HCT116 (cell line): ENCODE data around the gene KCTD15.

ENCODE experiments used
- EZH2 ChIP-seq: fragments of 200-600 bp; sonication (generic); IDR thresholded peaks from 2 replicates; pipeline ENCODE4 v1.6.1; 2017; ENCODE audit warnings: antibody characterized with exemption, mixed run types
- FOSL1 ChIP-seq: IDR thresholded peaks from 2 replicates; pipeline ENCODE4 v1.6.1; 2012; ENCODE audit warnings: low read depth
- RAD21 ChIP-seq: IDR thresholded peaks from 2 replicates; pipeline ENCODE4 v1.6.1; 2012; ENCODE audit warnings: low read depth, mild to moderate bottlenecking
- TF ChIP-seq, protein P1 (sequence below), 3 experiments: fragments of 200-600 bp in 1 of 3; sonication (generic) in 1 of 3; IDR thresholded peaks in 2 of 3; conservative IDR thresholded peaks in 1 of 3; 2 replicates each; pipeline ENCODE4 v1.5.1; 2012 to 2017; ENCODE audit warnings: low read depth in 2 of 3, low read length in 2 of 3, antibody characterized with exemption in 1 of 3, borderline replicate concordance in 1 of 3, control low read depth in 1 of 3, mild to moderate bottlenecking in 1 of 3, mixed read lengths in 1 of 3, mixed run types in 1 of 3, moderate library complexity in 1 of 3; ENCODE audit not compliant: insufficient read depth in 1 of 3

DNA sequence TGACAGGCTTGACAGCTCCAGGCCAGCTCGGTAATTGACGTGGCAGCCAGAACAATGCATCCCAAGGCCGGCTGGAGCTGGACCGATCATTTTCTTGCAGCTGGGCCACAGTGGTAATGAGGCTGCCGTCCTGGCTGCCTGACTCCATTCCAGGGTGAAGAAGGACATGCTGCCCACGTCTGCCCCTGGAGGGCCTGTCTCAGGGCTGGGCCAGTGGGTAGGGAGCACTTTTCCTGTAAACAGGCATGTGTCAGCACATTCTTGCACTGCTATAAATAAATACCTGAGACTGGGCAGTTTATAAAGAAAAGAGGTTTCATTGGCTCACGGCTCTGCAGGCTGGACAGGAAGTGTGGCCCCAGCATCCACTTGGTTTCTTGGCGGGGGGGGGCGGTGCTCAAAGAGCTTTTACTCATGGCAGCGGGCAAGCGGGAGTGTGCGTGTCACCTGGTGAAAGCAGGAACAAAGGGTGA is 38.1 kb upstream of the KCTD15 start:
- TF ChIP-seq, protein P1, sequence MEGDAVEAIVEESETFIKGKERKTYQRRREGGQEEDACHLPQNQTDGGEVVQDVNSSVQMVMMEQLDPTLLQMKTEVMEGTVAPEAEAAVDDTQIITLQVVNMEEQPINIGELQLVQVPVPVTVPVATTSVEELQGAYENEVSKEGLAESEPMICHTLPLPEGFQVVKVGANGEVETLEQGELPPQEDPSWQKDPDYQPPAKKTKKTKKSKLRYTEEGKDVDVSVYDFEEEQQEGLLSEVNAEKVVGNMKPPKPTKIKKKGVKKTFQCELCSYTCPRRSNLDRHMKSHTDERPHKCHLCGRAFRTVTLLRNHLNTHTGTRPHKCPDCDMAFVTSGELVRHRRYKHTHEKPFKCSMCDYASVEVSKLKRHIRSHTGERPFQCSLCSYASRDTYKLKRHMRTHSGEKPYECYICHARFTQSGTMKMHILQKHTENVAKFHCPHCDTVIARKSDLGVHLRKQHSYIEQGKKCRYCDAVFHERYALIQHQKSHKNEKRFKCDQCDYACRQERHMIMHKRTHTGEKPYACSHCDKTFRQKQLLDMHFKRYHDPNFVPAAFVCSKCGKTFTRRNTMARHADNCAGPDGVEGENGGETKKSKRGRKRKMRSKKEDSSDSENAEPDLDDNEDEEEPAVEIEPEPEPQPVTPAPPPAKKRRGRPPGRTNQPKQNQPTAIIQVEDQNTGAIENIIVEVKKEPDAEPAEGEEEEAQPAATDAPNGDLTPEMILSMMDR (IDR thresholded peaks at IDR 0.05 in 2 of 3, conservative IDR thresholded peaks at IDR 0.05 in 1 of 3; ENCODE audit: borderline replicate concordance in 1 of 3, insufficient read depth in 1 of 3, low read depth in 2 of 3, low read length in 2 of 3): no peak
- TF ChIP-seq EZH2 (no peak), RAD21 (no peak), FOSL1 (no peak)
